Measurements from ENCODE around the gene PRR33.

The PRR33 gene

DNA sequence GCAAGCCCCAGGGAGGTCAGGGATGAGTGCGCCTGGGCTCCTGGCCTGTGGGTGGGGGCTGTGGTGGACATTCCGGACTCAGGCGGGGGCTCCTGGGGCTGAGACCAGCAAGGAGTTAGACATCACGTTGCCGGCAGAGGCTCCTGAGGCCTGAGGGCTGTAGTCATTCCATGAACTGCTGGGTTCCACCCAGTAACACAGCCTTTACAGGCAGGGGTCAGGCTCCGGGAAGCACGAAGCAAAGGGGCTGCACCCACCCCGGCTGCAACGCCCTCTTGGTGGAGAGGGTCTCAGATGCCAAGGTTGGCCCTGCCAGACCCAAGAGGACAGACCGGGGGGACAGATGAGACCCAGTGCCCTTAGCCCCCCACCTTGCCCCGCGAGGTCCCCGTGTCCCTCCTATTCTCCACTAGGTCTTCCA, 36.8 kb upstream of the PRR33 start:
- no peak for DNase-seq (ENCODE audit: low read depth in 2 of 3, low spot score in 1 of 3)

DNA sequence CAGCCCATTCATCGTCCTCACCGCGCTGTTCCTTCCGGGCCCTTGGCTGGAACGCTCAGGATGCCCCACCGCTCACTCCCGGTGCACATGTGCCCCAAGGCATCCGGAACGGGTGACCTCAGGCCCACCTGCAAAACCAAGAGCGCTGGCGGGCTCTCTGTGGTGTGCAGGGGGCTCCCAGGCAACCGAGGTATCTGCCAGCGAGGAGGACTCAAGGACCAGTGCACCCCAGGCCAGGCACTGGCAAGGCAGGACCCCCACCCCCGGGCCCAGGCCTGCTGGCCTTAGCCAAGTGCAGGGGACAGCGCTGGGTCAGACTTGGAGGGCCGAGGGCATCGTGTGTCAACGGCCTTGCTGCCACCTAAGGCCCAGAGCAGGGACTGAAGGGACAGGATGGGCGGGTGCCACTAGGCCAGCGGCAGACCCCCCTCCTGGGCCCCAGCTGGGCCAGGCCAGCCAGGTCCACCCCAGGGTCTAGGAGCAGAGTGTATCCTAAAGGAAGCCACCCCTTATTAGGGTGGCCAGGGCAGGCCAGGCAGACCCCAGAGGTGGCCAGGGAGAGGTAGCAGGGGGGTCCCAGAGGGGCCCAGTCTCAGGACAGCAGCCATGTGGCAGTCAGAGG, 36.3 kb upstream of the PRR33 start:
- no peak for DNase-seq (ENCODE audit: low read depth in 2 of 3, low spot score in 1 of 3)

DNA sequence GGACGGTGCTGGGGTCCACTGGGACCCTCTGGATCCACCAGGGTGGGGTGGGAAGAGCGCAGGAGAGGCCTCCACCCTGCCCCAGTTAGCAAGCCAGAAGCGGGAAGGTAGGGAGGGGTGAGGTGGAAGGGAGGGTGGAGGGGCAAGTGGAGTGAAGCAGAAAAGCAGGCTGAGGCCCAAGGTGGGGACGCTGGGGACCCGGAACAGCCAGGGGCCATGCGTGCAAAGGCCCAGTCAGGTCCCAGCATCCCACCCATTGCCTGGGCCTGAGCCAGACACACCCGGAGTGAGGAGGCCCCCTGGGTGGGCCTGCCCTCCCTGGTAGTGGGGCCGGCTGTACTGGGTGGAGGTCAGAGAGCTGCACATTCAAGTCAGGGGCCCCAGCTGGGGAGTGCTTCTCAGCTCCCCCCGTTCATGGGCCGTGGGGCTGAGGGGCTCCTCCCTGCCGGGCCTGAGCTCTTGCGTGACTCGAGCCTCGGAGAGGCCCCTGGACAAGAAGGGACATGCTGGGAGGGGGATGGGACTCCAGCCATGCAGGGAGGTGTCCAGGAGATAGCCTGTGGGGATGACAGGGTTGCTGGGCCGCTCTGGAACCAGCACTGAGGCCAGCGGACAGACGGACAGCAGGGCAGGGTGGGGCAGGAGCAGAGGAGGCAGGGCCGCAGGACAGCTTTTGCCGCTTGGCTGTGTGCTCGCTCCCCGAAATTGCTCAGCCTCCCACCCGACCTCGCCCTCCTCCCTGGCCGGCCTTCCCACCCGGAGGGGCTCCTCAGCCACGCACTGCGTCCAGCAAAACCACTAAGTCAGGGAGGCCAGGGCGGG, 35.5 kb upstream of the PRR33 start:
- DNase-seq (ENCODE audit: low read depth in 2 of 3, low spot score in 1 of 3) = no peak

DNA sequence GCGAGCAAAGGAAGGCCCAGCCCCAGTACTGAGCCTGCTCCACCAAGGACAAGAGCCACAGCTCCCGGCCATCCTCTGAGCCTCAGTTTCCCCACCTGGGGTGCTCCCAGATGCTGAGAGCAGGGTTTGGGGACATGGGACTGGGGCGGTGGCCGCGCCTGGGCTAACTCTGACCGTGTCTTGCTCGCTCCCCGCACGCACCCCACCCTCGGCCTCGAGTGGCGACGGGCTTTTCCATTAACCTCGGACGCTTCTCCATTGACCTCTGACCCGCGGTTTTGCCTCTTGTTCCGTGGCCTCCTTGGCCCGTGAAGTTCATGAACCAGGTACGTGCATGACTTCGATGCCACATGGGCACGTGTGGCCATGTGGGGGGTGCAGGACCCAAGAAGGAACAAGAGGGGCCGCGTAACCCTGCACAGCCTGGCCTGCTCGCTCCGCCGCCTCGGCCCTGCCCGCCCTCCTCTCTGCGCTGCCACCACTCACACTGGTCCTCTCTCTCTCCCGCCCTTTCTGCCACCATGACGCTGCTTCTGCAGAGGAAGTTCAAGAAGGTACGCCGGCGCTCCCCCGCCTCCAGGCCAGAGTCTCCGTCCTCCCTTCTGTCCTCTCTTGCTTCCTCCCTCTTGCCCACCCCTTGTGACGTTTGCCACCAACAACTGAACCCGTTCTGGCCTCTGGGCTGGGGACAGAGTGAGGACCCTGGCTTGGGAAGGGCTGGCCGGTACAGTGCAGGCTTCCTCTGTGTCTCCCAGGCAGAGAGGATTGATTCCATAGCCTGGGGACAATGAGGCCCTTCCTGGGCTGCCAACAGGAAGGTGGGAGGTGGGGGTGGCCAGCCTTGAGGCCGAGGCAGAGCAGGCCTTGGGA, 34.7 kb upstream of the PRR33 start:
- no peak for DNase-seq (ENCODE audit: low read depth in 2 of 3, low spot score in 1 of 3)

DNA sequence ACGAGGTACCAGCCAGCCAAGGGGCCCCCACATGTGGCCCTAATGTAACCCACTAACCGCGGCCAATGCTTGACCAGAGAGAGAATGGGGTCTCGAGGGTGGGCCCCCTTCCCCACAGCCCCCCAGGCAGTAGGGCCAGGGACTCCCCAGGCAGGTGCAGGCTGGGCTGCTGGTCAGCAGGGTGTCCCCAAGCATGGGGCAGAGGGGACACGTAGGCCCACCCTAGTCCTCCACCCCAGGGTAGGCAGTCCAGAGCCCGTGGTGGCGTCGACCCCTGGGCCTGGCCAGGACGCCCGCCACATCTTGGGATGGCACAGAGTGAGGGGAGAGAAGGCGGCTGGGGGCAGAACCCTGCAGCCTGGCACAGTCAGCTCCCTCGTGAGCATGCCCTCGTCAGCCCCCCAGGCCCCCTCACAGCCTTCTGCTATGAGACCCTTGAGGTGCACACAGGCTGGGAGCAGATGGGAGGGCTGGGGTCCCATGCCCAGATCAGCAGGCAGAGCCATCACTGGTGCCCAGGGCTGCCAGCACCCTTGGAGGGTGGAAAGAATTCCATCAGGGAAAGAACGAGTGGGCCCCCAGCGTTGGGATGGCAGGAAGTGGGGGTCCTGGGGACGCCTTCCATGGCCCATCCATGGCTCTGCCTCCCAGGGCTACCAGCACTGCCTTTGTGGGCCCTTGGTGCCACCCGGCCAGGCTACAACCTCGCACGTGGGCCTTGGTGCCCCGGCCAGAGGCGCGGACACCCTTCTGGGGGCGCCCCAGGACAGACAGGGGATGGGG, 33.9 kb upstream of the PRR33 start:
- DNase-seq (ENCODE audit: low read depth in 2 of 3, low spot score in 1 of 3) = no peak

DNA sequence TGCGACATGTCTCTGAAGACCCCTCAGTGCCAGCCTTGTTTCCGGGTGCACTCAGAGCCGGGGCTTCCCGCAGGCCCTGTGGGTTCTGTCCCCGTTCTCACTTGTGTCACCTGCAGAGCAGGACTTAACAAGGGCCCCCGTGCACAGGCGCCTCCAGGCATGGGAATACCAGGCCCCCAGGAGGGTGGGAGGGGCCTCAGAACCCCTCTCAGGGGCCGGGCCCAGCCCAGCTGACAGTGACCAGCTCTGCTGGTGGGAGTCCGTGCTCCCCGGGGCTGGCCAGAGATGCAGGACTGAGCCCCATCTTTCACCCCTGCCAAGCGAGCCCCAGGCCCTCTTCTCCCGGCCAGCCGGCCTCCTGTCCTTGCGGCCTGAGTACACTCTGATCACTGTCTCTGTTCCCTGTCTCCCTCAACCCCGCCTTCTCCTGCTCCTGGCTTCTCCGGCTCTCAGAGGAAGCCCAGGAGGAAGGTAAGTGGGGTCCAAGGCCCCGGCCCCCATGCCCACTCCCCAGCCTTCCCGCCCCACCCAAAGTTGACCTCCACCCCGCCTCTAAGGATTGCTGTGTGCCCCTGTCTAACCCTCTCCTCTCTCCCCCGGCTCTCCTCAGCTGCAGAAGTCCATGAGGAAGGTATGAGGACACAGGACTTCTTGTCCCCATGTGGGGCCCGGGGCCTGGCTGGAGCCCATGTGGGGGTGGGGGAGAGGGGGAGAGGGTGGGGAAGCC, 33.1 kb upstream of the PRR33 start:
- DNase-seq (ENCODE audit: low read depth in 2 of 3, low spot score in 1 of 3) = no peak

DNA sequence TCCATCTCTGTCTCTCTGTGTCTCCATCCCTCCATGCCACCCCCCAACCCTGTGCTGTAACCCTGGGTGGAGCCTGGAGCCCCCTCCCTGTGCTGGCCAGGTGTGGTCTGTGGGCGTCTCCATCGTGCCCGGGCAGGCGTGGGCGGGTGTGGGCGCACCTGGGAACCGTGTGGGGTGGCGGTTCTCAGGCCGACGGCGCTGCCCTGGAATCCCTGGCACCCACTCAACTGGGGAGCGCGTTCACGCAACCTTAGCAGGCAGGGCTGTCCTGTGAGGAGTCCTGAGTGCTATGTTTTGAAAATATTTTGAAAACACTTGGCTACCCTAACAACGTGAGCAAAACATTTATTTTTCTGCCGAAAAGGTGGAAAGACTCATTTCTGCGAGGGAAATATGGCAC, 32.5 kb upstream of the PRR33 start:
- no peak for DNase-seq (ENCODE audit: low read depth in 2 of 3, low spot score in 1 of 3)

GRCh38 chr11:1923201-1923956, 31.7 kb upstream of the PRR33 start:
- DNase-seq (ENCODE audit: low read depth in 2 of 3, low spot score in 1 of 3) = no peak

DNA sequence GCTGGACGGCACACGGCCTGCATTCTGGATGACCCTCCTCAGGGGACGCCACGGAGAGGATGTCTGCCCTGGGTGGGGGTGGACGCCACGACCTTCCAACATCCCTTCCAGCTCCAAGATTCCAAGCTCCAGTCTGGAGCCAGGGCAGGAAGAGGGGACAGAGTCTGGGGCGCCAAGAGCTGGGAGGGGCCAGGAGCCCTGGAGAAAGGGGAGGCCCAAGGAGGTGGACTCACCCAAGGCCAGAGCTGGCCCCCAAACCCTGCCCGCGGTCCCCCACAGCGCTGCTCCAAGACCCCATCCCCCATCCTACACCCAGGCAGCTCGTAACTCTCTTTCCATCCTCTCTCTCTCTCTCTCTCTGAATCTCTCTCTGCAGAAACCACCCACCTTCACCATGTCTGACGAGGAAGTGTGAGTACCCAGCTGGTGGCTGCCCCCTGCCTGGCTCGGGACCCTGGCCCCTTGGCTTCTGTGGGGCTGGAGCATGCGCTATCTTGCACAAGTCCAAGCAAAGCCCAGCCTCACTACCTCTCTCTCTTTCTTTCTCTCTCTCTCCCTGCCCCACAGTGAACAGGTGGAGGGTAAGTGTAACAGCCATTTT, 30.9 kb upstream of the PRR33 start:
- DNase-seq (ENCODE audit: low read depth in 2 of 3, low spot score in 1 of 3) = no peak

DNA sequence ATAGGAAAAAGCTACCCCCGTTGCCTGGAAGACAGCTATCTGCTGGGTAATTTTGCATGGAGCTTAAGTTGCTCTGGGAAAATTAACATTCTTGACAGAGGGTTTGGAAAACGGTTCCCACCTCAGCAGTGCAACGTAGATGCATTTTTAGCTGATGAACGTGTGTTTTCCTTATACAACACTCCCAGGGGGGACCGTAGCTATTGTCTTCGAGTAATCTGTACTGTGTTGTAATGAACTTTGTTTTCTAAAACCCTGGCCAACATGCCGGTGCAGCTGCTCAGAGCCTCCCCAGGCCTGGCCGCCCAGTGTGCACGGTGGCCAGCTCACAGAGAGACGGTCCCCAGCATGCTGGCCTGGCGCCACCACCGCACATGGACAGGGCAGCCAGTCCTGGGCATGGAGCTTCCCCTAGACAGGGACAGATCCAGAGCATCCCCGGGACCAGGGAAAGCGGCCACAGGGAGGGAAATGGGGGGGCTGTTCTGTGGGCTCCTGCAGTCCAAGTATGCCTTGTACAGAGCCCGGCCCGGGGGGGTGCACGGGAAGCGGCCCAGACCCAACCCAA, 30.0 kb upstream of the PRR33 start:
- no peak for DNase-seq (ENCODE audit: low read depth in 2 of 3, low spot score in 1 of 3)

DNA sequence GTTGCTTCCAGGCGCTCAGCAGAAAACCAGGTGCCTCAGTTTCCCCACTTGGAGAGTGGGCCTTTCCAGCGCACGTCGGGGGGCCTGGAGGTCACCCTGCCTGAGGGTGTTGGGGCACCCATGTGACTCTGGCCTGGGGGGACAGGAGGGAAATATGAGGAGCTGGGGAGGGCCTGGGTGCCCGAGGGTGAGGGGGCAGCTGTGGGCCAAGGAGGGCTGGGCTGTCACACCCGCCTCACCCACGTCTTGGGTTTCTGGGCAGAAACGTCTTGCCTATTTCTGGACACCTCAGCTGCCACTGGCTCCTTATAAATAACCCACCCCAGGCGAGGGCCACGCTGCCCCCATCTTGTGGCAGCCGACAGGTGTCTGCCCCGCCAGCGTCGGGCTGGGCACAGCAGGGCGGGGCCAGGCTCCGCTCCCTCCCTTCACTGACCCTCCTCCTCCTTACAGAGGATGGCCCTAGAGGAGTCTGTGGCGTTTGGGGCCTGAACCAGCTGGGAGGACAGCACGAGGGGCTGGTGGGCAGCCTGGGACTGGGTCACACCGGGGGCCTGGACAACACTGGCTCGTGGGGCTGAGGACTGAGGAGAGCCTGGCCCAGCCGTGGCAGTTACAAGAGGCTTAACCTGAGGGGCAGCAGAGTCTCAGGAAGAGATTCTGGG, 29.3 kb upstream of the PRR33 start:
- DNase-seq (ENCODE audit: low read depth in 2 of 3, low spot score in 1 of 3) = no peak

DNA sequence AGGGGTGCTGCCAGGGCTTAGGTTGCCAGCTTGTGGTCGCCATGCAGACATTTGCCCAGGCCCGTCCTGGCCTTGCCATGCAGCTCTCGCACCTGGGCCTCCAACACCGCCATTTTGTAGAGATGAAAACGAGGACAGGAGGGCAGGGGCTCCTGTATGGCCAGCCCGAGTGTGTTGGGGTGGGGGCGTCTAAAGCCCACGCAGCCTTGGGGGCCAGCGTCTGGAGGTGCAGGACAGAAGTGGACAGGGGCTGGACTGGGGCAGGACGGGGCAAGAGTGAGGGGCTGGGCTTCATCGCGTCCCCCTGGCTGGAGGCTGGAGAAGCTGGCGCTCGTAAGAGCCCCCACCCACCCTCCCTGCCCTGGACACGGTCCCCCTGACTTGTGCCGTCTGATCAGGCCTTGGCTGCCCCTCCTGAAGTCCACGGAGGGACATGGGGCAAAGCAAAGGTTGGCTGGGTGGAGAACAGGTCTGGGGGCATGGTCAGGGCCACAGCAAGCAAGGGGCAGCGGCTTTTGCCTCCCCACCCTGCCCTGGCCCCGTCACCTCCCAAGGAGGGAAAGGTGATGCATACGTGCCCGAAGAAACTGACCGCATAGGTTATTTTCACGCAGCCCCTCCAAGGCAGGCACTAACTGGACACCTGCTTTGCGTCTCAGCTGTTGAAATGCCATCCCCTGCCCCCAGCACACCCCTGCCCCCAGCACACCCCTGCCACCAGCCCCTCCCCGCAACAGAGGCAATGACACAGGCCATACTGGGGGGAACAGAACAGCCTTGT, 28.6 kb upstream of the PRR33 start:
- DNase-seq (ENCODE audit: low read depth in 2 of 3, low spot score in 1 of 3) = no peak

- DNase-seq (ENCODE audit: low read depth in 2 of 3, low spot score in 1 of 3) = no peak
These were observed 27.9 kb upstream of the PRR33 start, which contains the start of gene TNNT3 for GRCh38 chr11:1919391-1920127. Gene TNNT3 (plus strand): TSS chr11:1919703. CDS start chr11:1922875, 3,172 bp downstream.

DNA sequence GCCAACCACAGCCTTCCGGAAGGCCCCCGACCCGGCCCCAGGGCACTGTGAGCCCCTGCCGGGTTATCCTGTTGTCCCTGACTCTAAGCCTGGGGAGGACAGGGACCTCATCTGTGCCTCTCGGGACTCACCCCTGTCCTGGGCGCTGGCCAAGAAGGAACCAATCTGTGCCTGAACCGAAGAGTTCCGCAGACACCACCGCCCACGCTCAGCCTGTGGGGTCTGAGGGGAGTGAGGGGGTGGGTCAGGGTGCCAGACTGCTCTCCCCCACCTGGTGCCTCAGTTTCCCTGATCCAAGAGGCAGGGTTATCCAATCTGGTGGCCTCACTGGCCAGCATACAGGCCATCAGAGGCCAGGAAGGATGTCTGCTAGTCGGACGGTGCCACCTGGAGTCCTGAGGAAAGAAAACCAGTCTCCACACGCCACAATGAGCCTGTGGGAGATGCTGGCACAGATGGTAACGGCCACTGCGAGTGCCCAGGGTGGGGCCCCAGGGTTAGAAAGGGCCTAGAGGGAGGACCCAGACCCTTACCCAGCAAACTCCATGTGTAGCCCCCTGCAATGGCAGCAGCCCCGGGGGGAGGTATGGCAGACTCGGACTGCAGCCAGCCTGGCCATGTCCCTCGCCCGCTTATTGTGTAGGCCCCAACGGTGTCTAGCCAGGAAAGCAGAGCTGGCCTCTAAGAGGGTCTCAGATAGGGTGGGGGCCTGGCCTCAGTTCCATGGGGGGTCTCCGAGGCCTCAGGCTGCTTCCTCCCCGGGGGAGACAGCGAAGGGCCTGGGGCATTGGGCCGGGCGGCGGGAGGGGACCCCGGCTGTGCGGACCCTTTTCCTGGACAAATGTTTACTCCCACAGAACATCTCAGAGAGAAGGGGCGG, 27.0 kb upstream of the PRR33 start:
- DNase-seq (ENCODE audit: low read depth in 2 of 3, low spot score in 1 of 3) = no peak

- no peak for DNase-seq (ENCODE audit: low read depth in 2 of 3, low spot score in 1 of 3)
These were observed 26.1 kb upstream of the PRR33 start for GRCh38 chr11:1917523-1918435.

Measured in stimulated activated CD4-positive, alpha-beta T cell treated with anti-CD3 and anti-CD28 coated beads, Interleukin-12 subunit alpha, Interleukin-12 subunit beta, amount 100 ng/mL, for 48 hours (primary cell).